HCT116 (cell line): ENCODE results near the gene RAC2.

Source experiments
- CTCF ChIP-seq, 3 experiments: fragments of 200-600 bp in 1 of 3; sonication (generic) in 1 of 3; IDR thresholded peaks in 2 of 3; conservative IDR thresholded peaks in 1 of 3; 2 replicates each; pipeline ENCODE4 v1.5.1; 2012 to 2017; ENCODE audit warnings: low read depth in 2 of 3, low read length in 2 of 3, antibody characterized with exemption in 1 of 3, borderline replicate concordance in 1 of 3, control low read depth in 1 of 3, mild to moderate bottlenecking in 1 of 3, mixed read lengths in 1 of 3, mixed run types in 1 of 3, moderate library complexity in 1 of 3; ENCODE audit not compliant: insufficient read depth in 1 of 3
- EZH2 ChIP-seq: fragments of 200-600 bp; sonication (generic); IDR thresholded peaks from 2 replicates; pipeline ENCODE4 v1.6.1; 2017; ENCODE audit warnings: antibody characterized with exemption, mixed run types
- MAX ChIP-seq: IDR thresholded peaks from 2 replicates; pipeline ENCODE4 v1.6.1; 2012
- POLR2A ChIP-seq: IDR thresholded peaks from 2 replicates; pipeline ENCODE4 v1.7.0; 2011; ENCODE audit warnings: borderline replicate concordance; ENCODE audit not compliant: insufficient read depth, insufficient read length; ENCODE audit errors: extremely low read depth
- POLR2AphosphoS5 ChIP-seq: IDR thresholded peaks from 2 replicates; pipeline ENCODE4 v1.6.1; 2011; ENCODE audit warnings: mild to moderate bottlenecking, low read depth, low read length, moderate library complexity
- TCF7L2 ChIP-seq: IDR thresholded peaks from 2 replicates; pipeline ENCODE4 v1.7.0; 2011; ENCODE audit warnings: borderline replicate concordance, inconsistent platforms; ENCODE audit not compliant: insufficient read depth, insufficient read length; ENCODE audit errors: extremely low read depth
- ZFX ChIP-seq: fragments of 450-650 bp; IDR thresholded peaks from 2 replicates; pipeline ENCODE4 v1.6.1; 2017

- no peak for TF ChIP-seq EZH2
- no peak for TF ChIP-seq POLR2A
- no peak for TF ChIP-seq CTCF (IDR thresholded peaks at IDR 0.05 in 2 of 3, conservative IDR thresholded peaks at IDR 0.05 in 1 of 3; ENCODE audit: borderline replicate concordance in 1 of 3, insufficient read depth in 1 of 3, low read depth in 2 of 3, low read length in 2 of 3)
- TF ChIP-seq MAX, result no peak
- no peak for TF ChIP-seq POLR2AphosphoS5
- TF ChIP-seq TCF7L2, result no peak
- no peak for TF ChIP-seq ZFX
Measured at GRCh38 chr22:37275134-37275533, 31.1 kb upstream of the RAC2 start.
